Measurements from ENCODE around the gene NFIA.
A peak's percentile ranks its signal among the peaks of the same experiment; 100 is the strongest.

The NFIA gene

GRCh38 chr1:61426254-61426653, 343.9 kb downstream of the NFIA start:
- intact Hi-C loops (cut with DNase I), result no loop called here
- DNase-seq, result peak in 2 of 10 donors; percentile 66 to 67

GRCh38 chr1:61426885-61427284, 344.5 kb downstream of the NFIA start:
- DNase-seq, result no peak
- intact Hi-C loops (cut with DNase I), result no loop called here

GRCh38 chr1:61427510-61427909, 345.1 kb downstream of the NFIA start:
- intact Hi-C loops (cut with DNase I), result no loop called here
- DNase-seq, result no peak

GRCh38 chr1:61428146-61428545, 345.8 kb downstream of the NFIA start:
- intact Hi-C loops (cut with DNase I), result no loop called here

GRCh38 chr1:61432616-61433388, 350.4 kb downstream of the NFIA start:
- intact Hi-C loops (cut with DNase I), result no loop called here
- DNase-seq, result no peak

More at GRCh38 chr1:61428146-61428545, 345.8 kb downstream of the NFIA start:
- DNase-seq, result no peak

- intact Hi-C loops (cut with DNase I), result no loop called here
- no peak for DNase-seq
These were observed 351.3 kb downstream of the NFIA start for GRCh38 chr1:61433646-61434045.

GRCh38 chr1:61434276-61434675, 351.9 kb downstream of the NFIA start:
- intact Hi-C loops (cut with DNase I), result no loop called here
- peak in 3 of 10 donors; percentile 21 to 73 (median 27) for DNase-seq

GRCh38 chr1:61435226-61435625, 352.9 kb downstream of the NFIA start:
- no peak for DNase-seq
- intact Hi-C loops (cut with DNase I), result no loop called here

GRCh38 chr1:61436016-61436415, 353.7 kb downstream of the NFIA start:
- no peak for DNase-seq
- intact Hi-C loops (cut with DNase I), result no loop called here

- intact Hi-C loops (cut with DNase I), result no loop called here
- DNase-seq, result no peak
These were observed 354.2 kb downstream of the NFIA start for GRCh38 chr1:61436491-61437120.

GRCh38 chr1:61439234-61439633, 356.9 kb downstream of the NFIA start:
- DNase-seq, result no peak
- intact Hi-C loops (cut with DNase I), result no loop called here

- no peak for DNase-seq
- intact Hi-C loops (cut with DNase I), result no loop called here
These were observed 359.4 kb downstream of the NFIA start for GRCh38 chr1:61441723-61442262.

GRCh38 chr1:61442544-61442943, 360.2 kb downstream of the NFIA start:
- DNase-seq, result no peak
- intact Hi-C loops (cut with DNase I), result no loop called here

GRCh38 chr1:61444288-61444687, 361.9 kb downstream of the NFIA start:
- intact Hi-C loops (cut with DNase I), result no loop called here
- no peak for DNase-seq

- intact Hi-C loops (cut with DNase I), result no loop called here
These were observed 363.0 kb downstream of the NFIA start for GRCh38 chr1:61445269-61445825.

GRCh38 chr1:61446531-61446991, 364.2 kb downstream of the NFIA start:
- intact Hi-C loops (cut with DNase I), result no loop called here
- DNase-seq, result no peak

More at GRCh38 chr1:61445269-61445825, 363.0 kb downstream of the NFIA start:
- no peak for DNase-seq

- intact Hi-C loops (cut with DNase I), result no loop called here
- DNase-seq, result no peak
These were observed 365.0 kb downstream of the NFIA start for GRCh38 chr1:61447106-61447967.

GRCh38 chr1:61447968-61448430, 365.6 kb downstream of the NFIA start:
- no peak for DNase-seq
- intact Hi-C loops (cut with DNase I), result no loop called here

- no peak for DNase-seq
- intact Hi-C loops (cut with DNase I), result no loop called here
These were observed 366.6 kb downstream of the NFIA start for GRCh38 chr1:61448914-61449313.

- intact Hi-C loops (cut with DNase I), result no loop called here
- DNase-seq, result no peak
These were observed 367.0 kb downstream of the NFIA start for GRCh38 chr1:61449410-61449809.
